GM20000 (cell line): Measurements from ENCODE around the gene MRPL2.

Experiments
- DNase-seq: peaks from one replicate; pipeline ENCODE4 v3.0.0; 2012; ENCODE audit warnings: low spot score
- TF ChIP-seq, protein P1 (sequence below): IDR thresholded peaks from 2 replicates; pipeline ENCODE4 v1.5.1; 2012; ENCODE audit warnings: mild to moderate bottlenecking, control low read depth; ENCODE audit errors: extremely low read depth, missing control alignments

MRPL2 gene

DNA sequence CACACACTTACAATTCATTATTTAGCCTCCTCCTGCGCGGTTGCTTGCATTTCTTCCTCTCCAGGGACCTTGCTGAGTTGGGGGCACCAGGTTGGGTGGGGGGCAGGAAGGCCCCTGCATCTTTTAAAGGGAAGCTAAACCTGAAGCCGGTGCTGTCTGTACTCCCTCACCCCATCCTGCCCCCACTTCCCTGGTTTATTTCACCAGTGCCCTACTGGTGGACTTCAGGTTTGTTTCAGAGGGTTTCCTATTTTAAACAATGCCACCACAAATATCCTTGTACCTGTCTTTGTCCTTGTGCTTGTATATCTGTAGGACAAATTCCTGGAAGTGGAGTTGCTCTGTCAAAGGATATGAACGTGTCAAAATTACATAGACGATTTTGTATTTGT, 37.9 kb upstream of the MRPL2 start:
- TF ChIP-seq, protein P1, sequence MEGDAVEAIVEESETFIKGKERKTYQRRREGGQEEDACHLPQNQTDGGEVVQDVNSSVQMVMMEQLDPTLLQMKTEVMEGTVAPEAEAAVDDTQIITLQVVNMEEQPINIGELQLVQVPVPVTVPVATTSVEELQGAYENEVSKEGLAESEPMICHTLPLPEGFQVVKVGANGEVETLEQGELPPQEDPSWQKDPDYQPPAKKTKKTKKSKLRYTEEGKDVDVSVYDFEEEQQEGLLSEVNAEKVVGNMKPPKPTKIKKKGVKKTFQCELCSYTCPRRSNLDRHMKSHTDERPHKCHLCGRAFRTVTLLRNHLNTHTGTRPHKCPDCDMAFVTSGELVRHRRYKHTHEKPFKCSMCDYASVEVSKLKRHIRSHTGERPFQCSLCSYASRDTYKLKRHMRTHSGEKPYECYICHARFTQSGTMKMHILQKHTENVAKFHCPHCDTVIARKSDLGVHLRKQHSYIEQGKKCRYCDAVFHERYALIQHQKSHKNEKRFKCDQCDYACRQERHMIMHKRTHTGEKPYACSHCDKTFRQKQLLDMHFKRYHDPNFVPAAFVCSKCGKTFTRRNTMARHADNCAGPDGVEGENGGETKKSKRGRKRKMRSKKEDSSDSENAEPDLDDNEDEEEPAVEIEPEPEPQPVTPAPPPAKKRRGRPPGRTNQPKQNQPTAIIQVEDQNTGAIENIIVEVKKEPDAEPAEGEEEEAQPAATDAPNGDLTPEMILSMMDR, result no peak
- DNase-seq, result no peak

DNA sequence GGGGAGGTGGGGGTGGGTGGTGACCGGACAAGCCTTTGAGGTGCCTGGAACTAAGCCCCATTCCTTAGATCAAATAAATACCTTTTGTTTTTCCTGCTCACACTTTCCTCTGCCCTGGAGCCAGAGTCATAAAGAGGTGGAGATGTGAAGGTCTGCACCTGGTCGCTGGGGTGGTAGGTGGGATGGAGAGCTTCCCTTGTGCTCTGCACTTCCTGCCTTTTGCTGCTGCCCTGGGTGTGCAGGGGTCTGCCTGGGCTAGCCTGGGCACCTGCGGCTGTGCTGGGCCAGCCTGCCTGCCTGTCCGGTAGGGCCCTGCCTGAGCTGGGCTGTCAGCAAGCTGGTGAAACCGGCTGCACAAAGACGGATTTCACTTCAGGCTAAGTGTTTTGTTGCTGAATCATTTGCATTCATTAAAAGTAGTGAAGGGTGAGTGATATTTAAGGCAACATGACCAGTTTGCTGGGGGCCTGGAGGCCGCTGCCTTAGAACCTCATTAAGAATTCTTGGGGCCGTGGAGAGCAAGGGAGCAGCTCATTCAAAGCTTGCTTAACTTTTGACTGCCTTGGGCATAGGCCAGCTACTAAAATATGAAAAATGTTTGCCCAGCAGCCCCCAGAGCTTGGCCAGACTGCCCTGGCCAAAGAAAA, 37.3 kb upstream of the MRPL2 start:
- TF ChIP-seq, protein P1, result no peak
- DNase-seq, result no peak

DNA sequence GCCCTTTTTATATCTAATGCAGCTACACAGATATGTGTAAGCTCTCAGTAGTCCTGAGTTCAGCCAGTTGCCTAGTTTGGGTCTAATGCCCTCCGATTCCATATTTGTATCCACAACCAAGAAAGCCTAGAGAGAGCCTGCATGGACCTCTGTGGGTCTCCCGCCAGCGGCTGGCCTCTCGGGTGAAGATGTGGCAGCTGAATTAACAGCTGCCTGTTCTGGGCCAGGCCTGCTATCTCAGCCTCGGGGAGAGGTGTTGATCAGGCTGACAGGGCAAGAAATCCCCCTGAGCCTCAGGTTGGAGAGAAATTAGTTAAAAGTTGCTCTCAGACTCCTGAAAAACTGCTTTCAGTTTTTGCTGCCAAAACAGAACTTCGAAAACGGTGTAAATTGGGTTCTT, 36.7 kb upstream of the MRPL2 start:
- DNase-seq, result no peak
- TF ChIP-seq, protein P1, result no peak

GRCh38 chr6:43093436-43094289, 34.4 kb upstream of the MRPL2 start:
- no peak for DNase-seq
- TF ChIP-seq, protein P1, result no peak

GRCh38 chr6:43092635-43093034, 33.4 kb upstream of the MRPL2 start:
- TF ChIP-seq, protein P1, result no peak
- DNase-seq, result no peak

DNA sequence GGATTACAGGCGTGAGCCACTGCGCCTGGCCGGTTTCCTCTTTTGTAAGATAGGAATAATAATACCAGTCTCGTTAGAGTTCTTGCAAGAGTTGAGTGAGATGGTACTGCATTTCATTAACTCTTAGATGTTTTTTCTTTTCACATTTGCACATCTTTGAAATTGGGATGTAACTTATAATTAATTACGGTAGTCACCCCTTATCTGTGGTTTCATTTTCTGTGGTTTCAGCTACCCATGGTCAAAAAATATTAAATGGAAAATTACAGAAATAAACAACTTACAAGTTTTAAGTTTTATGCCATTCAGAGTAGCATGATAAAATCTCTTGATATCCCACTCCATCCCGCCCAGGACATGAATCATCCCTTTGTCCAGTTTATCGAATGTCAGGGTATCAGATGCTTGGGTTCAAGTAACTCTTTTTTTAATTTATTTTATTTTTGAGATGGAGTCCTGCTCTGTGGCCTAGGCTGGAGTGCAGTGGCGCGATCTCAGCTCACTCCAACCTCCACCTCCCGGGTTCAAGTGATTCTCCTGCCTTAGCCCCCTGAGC, 32.3 kb upstream of the MRPL2 start:
- TF ChIP-seq, protein P1, result no peak
- no peak for DNase-seq

- TF ChIP-seq, protein P1, result no peak
- DNase-seq, result no peak
These were observed 31.8 kb upstream of the MRPL2 start for GRCh38 chr6:43091020-43091419.
